Hematopoietic multipotent progenitor cell treated with erythropoietin and hydrocortisone succinate and interleukin-3 and kit ligand, for 17 days (in vitro differentiated cells): ENCODE measurements around the gene FYB2.

Source experiments
- DNase-seq: peaks from one replicate; pipeline ENCODE4 v3.0.0-alpha.2; 2015; ENCODE audit warnings: low spot score

Gene FYB2

GRCh38 chr1:56833088-56833487 is 13.9 kb upstream of the FYB2 start:
- DNase-seq = no peak

- peak; percentile 67 for DNase-seq
Measured at GRCh38 chr1:56831871-56832693, 12.9 kb upstream of the FYB2 start.

- no peak for DNase-seq
Measured at GRCh38 chr1:56830052-56830451, 10.8 kb upstream of the FYB2 start.

GRCh38 chr1:56827711-56828110 is 8.5 kb upstream of the FYB2 start:
- DNase-seq = no peak

- no peak for DNase-seq
Measured at GRCh38 chr1:56825436-56825835, 6.2 kb upstream of the FYB2 start.

- no peak for DNase-seq
Measured at GRCh38 chr1:56824938-56825337, 5.7 kb upstream of the FYB2 start.

- DNase-seq = no peak
Measured at GRCh38 chr1:56824271-56824670, 5.1 kb upstream of the FYB2 start.

GRCh38 chr1:56821462-56821797 is 2.2 kb upstream of the FYB2 start:
- no peak for DNase-seq

GRCh38 chr1:56820755-56821461 is 1.7 kb upstream of the FYB2 start:
- DNase-seq = peak; percentile 57

GRCh38 chr1:56817716-56818463 is 1.3 kb downstream of the FYB2 start:
- DNase-seq = no peak

GRCh38 chr1:56816909-56817308 is 2.3 kb downstream of the FYB2 start:
- DNase-seq = no peak

GRCh38 chr1:56816264-56816663 is 2.9 kb downstream of the FYB2 start:
- DNase-seq = no peak

- DNase-seq = no peak
Measured at GRCh38 chr1:56814205-56814604, 5.0 kb downstream of the FYB2 start.

- no peak for DNase-seq
Measured at GRCh38 chr1:56811331-56811730, 7.9 kb downstream of the FYB2 start.

- DNase-seq = no peak
Measured at GRCh38 chr1:56808410-56808809, 10.8 kb downstream of the FYB2 start.

GRCh38 chr1:56806804-56807203 is 12.4 kb downstream of the FYB2 start:
- no peak for DNase-seq

GRCh38 chr1:56803561-56804156 is 15.5 kb downstream of the FYB2 start:
- no peak for DNase-seq

- no peak for DNase-seq
Measured at GRCh38 chr1:56799605-56800400, 19.4 kb downstream of the FYB2 start.

GRCh38 chr1:56798053-56798471 is 21.1 kb downstream of the FYB2 start:
- no peak for DNase-seq

GRCh38 chr1:56797065-56797685 is 22.0 kb downstream of the FYB2 start:
- no peak for DNase-seq

GRCh38 chr1:56795870-56796269 is 23.3 kb downstream of the FYB2 start:
- DNase-seq = no peak
